GM12864 (cell line): Measurements from ENCODE around the gene CAVIN1.

Experiments
- DNase-seq: peaks from one replicate; pipeline ENCODE4 v3.0.0-alpha.2; 2011; ENCODE audit warnings: low read depth
- H3K4me3 ChIP-seq: 2 replicates; pipeline ENCODE4 v1.5.1; 2011; ENCODE audit warnings: mild to moderate bottlenecking, low read depth, low read length, control low read depth
- CTCF ChIP-seq: IDR thresholded peaks from 2 replicates; pipeline ENCODE4 v1.5.1; 2011; ENCODE audit warnings: low read depth, mild to moderate bottlenecking, moderate library complexity, low read length, control low read depth, inconsistent platforms; ENCODE audit errors: missing control alignments

Gene CAVIN1

GRCh38 chr17:42408061-42408460 is 15.0 kb downstream of the CAVIN1 start:
- TF ChIP-seq CTCF = no peak
- no peak overlapping the region for H3K4me3 ChIP-seq
- DNase-seq = no peak

GRCh38 chr17:42407289-42407836 is 15.7 kb downstream of the CAVIN1 start:
- no peak for DNase-seq
- H3K4me3 ChIP-seq = no peak overlapping the region
- no peak for TF ChIP-seq CTCF

GRCh38 chr17:42406615-42407288 is 16.3 kb downstream of the CAVIN1 start:
- DNase-seq = no peak
- no peak overlapping the region for H3K4me3 ChIP-seq
- TF ChIP-seq CTCF = no peak

- TF ChIP-seq CTCF = peak; percentile 86
- DNase-seq = no peak
- no peak overlapping the region for H3K4me3 ChIP-seq
Measured at GRCh38 chr17:42405963-42406495, 17.0 kb downstream of the CAVIN1 start.

- no peak for TF ChIP-seq CTCF
- no peak for DNase-seq
Measured at GRCh38 chr17:42405076-42405475, 18.0 kb downstream of the CAVIN1 start.

GRCh38 chr17:42404326-42405055 is 18.6 kb downstream of the CAVIN1 start:
- DNase-seq = no peak
- no peak overlapping the region for H3K4me3 ChIP-seq
- TF ChIP-seq CTCF = no peak

More at GRCh38 chr17:42405076-42405475, 18.0 kb downstream of the CAVIN1 start:
- no peak overlapping the region for H3K4me3 ChIP-seq
